ENCODE results near the gene SPEM3.

DNA sequence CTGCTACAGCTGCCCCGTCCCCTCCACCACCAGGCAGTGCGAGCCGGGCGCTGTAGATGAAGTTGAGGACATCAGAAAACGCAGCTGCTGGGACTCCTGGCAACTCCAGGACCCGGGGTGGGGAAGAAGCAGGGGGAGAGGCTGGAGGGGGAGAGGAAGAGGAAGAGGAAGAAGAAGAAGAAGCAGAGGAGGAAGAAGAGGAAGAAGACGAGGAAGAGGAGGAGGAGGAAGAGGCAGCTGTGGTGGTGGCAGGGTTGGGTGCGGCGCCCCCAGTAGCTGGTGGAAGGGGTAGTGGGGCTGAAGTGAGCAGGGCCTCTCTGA lies 37.6 kb downstream of the SPEM3 start:
- TF ChIP-seq TCF12 (IDR thresholded peaks at IDR 0.05; ENCODE audit: low read depth) (no peak), RAD21 (IDR thresholded peaks at IDR 0.05; ENCODE audit: low read depth) (no peak), ZBTB7A (IDR thresholded peaks at IDR 0.05; ENCODE audit: low read depth) (no peak), YY1 (IDR thresholded peaks at IDR 0.05; ENCODE audit: low read depth) (no peak), TAF1 (IDR thresholded peaks at IDR 0.05; ENCODE audit: low read depth) (no peak), FOXM1 (IDR thresholded peaks at IDR 0.05; ENCODE audit: borderline replicate concordance, low read depth) (no peak), CEBPB (IDR thresholded peaks at IDR 0.05) (no peak), EP300 (IDR thresholded peaks at IDR 0.05; ENCODE audit: borderline replicate concordance) (no peak)
- TF ChIP-seq, protein P1, sequence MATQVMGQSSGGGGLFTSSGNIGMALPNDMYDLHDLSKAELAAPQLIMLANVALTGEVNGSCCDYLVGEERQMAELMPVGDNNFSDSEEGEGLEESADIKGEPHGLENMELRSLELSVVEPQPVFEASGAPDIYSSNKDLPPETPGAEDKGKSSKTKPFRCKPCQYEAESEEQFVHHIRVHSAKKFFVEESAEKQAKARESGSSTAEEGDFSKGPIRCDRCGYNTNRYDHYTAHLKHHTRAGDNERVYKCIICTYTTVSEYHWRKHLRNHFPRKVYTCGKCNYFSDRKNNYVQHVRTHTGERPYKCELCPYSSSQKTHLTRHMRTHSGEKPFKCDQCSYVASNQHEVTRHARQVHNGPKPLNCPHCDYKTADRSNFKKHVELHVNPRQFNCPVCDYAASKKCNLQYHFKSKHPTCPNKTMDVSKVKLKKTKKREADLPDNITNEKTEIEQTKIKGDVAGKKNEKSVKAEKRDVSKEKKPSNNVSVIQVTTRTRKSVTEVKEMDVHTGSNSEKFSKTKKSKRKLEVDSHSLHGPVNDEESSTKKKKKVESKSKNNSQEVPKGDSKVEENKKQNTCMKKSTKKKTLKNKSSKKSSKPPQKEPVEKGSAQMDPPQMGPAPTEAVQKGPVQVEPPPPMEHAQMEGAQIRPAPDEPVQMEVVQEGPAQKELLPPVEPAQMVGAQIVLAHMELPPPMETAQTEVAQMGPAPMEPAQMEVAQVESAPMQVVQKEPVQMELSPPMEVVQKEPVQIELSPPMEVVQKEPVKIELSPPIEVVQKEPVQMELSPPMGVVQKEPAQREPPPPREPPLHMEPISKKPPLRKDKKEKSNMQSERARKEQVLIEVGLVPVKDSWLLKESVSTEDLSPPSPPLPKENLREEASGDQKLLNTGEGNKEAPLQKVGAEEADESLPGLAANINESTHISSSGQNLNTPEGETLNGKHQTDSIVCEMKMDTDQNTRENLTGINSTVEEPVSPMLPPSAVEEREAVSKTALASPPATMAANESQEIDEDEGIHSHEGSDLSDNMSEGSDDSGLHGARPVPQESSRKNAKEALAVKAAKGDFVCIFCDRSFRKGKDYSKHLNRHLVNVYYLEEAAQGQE (IDR thresholded peaks at IDR 0.05; ENCODE audit: low read depth) = no peak
- TF ChIP-seq, protein P2, sequence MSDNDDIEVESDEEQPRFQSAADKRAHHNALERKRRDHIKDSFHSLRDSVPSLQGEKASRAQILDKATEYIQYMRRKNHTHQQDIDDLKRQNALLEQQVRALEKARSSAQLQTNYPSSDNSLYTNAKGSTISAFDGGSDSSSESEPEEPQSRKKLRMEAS (IDR thresholded peaks at IDR 0.05) = no peak
